Fibroblast of peridontal ligament (primary cell): ENCODE data around the gene SEC61B.
"Not testable (repeated sequence)": the region's sequence is repeated elsewhere in the genome, so short reads cannot be mapped to it uniquely, and the experiment has no call there.

Experiments used
- DNase-seq: peaks from one replicate; pipeline ENCODE4 v3.0.0-alpha.2; 2010; ENCODE audit errors: extremely low read depth

SEC61B gene

DNA sequence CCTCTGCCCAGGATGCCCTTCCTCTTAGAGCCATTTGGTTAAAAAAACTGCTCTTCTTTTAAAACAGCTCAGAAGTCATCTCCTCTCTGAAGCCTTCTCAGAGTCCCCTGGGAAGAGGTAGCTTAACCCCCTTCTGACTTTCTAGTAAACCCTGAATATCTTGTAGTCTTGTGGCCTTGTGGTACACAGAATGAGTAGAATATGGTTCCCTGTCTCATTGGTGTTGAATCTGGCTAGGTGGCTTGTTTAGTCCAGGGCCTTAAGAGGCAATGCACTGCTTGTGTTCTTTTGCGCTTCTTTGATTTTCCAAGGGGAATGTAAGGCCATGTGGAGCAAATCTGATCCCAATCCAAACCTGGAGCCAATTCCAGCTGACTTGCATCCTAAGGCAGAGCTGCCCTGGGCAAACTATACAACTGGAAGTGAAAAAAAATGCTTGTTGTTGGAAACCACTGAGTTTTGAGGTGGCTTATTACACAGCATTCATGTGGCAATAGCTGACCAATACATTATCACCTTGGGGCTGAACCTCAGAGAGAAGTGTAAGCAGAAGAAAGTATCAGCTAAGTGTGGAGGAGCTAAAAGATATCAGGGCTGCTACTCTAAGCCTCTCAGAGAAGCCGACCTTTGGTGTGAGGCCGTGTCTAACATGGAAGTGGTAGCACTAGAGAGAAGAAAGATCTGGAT is 31.3 kb upstream of the SEC61B start:
- no peak for DNase-seq

DNA sequence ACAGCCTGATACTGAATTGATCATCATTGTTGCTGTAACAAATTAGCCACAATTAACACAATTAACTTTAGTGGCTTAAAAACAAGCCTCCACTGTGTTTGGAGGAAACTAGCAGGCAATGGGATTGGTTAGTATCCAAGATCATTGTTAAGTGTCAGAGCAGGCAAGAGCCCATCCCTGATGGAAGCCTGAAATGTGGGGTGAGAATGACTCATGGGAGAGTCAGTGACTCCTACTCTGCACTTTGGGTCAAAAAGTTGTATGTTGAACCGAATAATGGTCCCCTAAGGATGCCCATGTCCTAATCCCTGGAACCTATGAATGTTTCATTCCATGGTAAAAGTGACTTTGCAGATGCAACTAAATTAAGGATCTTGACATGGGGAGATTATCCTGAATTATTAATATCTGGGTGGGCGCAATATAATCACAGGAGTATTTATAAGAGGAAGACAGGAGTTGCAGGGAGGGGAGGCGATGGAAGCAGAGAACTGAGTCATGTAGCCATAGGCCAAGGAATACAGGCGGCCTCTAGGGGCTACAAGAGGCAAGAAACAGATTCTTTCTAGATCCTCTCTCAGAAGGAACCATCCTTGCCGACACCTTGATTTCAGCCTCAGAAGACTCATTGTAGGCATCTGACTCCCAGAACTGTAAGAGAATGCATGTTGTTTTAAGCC is 29.2 kb upstream of the SEC61B start:
- no peak for DNase-seq

DNA sequence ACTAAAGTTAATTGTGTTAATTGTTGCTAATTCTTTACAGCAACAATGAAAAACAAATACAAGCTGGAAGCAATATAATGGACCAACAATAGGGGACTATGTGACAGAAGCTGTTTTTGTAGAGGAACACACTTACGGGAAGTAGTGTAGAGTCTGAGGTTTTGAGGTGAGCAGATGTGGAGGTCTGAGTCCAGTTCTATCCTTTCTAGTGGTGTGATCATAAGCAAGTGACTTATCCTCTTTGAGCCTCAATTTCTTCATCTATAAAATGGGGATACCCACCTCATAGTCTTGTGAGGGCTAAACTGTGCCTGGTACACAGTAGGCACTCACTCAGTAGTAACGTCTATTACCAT is 28.6 kb upstream of the SEC61B start:
- no peak for DNase-seq

- DNase-seq: not testable (repeated sequence)
Observed at GRCh38 chr9:99196484-99196883, 25.6 kb upstream of the SEC61B start.

DNA sequence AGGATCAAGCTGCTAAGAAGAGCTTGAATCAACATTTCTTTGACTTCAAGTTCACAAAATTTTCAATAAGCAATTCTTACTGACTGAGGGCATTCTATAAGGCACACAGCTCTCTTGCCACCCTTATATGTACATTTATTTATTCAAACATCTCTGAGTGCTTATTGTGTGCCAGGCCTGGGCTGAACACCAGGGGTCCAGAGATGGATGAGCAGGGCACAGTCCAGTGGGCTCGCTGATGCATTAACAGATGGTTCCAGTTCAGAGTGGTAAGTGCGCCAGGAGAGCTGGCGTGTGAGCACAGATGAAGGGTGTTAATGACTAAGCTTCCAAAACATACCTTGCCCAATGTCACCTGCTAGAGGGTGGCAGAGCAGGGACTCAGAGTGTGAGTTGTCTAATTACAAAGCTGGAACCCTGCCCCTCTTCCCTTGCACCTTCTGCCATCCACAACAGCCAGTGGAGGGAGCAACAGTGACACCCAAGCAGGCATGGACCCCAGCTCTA is 24.9 kb upstream of the SEC61B start:
- DNase-seq: no peak

DNA sequence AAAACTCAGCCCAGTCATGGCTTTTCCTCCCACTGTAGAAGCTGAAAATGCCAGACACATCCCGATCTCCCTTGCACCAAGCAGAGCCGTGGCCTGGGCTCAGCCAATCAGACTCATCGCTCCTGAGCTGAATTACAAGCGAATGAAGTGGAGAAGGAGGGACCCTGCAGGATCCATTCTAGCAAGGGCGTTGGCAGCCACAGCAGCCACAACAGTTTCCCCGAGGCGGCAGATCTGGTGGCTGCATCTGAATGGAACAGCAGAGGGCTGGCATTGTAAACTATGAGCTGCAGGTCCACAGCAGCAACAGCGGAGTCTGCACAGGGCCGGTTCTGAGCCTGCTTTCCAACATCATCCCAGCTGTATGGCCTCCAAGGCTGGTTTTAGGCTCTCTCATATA is 24.1 kb upstream of the SEC61B start:
- no peak for DNase-seq

DNA sequence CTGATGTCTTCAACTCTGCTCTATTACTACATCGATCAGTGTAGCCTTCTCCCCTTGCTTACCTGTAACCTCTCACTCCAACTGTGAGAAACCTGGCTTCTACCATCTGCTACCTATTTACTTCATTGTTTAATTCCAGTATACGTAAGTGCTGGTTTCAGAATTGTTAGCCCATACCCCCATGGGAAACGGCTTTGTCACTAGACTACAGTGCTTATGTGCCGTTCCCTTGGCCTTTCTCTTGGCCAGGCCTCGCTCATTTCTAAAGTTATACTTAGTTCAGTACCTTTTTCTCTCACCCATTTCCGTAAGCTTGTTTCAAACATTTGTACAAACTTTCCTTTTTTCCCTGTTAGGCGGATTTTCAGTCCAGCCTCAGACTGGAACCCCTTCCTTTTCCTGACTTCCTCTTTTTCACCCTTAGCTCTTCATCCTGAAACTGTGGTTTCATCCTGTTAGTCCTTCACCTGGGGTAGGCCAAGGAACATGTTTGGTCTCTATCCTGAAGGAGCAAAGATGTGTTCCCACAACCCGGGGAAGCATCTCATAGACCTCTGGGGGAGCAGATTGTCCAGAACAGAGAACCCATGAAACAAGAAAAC is 22.0 kb upstream of the SEC61B start:
- DNase-seq: no peak

GRCh38 chr9:99201603-99202002 is 20.5 kb upstream of the SEC61B start:
- no peak for DNase-seq

- no peak for DNase-seq
Observed at GRCh38 chr9:99210572-99210971, 11.5 kb upstream of the SEC61B start.

DNA sequence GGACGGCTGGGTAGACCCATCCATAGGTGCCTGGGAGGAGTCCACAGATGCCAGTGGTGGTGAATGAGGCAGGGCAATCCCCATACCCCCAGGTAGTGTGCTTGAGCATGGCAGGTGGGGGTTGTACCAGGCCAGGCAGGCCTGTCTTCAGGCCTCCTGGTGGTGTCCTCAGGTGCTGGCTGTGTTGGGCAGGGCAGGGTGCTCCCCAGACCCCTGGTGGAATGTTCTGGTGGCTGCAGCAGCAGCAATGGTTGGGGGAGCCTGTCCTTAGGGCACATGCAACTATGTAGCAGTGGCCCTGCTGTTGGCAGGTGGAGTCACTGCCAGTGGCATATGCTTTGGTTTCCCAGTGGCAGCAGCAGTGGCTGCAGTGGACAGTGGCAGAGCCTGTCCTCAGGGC is 10.3 kb upstream of the SEC61B start:
- no peak for DNase-seq

- DNase-seq: no peak
Observed at GRCh38 chr9:99213197-99213596, 8.9 kb upstream of the SEC61B start.

- DNase-seq: no peak
Observed at GRCh38 chr9:99216073-99216472, 6.0 kb upstream of the SEC61B start.

- no peak for DNase-seq
Observed at GRCh38 chr9:99220011-99220410, 2.1 kb upstream of the SEC61B start.

GRCh38 chr9:99221266-99221620 is 839 bp upstream of the SEC61B start:
- no peak for DNase-seq

DNA sequence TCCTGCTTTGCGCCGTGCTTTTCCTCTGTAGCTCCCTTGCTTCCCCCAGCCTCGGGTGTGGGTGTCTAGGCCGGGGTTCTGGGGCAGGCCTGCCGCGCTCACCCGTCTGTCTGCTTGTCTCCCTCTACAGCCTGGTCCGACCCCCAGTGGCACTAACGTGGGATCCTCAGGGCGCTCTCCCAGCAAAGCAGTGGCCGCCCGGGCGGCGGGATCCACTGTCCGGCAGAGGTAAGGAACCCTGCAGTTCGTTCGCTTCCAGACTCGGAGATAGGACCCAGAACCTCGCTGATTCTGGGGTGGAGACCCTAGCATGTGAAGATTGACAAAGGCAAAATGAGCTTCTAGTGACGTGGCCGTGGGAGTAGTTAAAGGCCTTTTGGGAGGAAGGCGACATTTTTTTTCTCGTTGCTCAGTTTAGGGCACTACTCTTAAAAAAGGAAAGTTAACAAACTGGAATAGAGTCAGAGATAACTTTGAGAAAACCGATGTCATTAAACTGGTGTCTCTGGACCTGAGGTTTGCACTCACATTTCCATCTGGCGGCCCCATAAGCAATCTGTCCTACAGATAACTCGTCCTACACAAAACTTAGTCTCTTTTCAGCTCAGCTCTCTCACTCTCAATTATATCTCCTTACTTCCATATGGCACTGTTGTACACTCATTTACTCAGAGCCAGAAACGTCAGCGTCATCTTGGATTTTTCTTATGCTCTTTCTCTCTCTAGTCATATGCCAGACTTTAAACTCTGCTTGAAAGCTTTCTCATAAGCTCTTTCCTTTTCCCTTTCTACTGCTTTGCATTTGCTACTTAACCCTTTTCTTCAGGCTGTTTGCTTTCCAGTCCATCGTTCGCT is 561 bp downstream of the SEC61B start:
- DNase-seq: peak; percentile 51

GRCh38 chr9:99224445-99224844 is 2.4 kb downstream of the SEC61B start:
- no peak for DNase-seq

GRCh38 chr9:99226054-99226453 is 4.0 kb downstream of the SEC61B start:
- DNase-seq: peak; percentile 59

- no peak for DNase-seq
Observed at GRCh38 chr9:99230206-99230605, 8.1 kb downstream of the SEC61B start.

DNA sequence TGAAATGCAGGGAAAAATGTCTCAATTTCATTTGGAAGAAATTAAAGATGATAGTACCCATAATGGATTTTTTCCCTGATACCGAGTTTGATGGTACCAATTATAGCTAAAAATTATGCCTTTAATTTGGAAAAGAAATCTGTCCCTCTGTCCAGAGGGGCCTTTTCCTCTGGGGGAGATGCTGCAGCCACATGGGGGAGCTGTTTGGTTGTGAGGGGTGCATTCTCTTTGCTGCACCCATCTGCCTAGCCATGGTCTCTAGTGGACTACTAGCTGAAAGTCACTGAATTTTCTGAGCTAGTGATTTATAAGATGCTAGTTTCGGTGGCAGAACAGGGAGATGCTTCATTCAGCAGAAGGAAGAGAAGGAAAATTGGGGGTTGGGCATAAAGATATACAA is 9.6 kb downstream of the SEC61B start:
- peak; percentile 24 for DNase-seq

GRCh38 chr9:99234618-99235017 is 12.5 kb downstream of the SEC61B start:
- no peak for DNase-seq

- DNase-seq: no peak
Observed at GRCh38 chr9:99235069-99235468, 13.0 kb downstream of the SEC61B start.

GRCh38 chr9:99235926-99236634 is 14.0 kb downstream of the SEC61B start:
- no peak for DNase-seq
